Retinal pigment epithelial cell (primary cell): ENCODE results near the gene KCNQ1.

Experiments used
- DNase-seq: peaks from one replicate; pipeline ENCODE4 v3.0.0-alpha.2; 2010; ENCODE audit warnings: low read depth
- H3K4me3 ChIP-seq: 2 replicates; pipeline ENCODE4 v1.5.1; 2011; ENCODE audit warnings: mild to moderate bottlenecking, low read length, control low read depth, moderate library complexity
- CTCF ChIP-seq: conservative IDR thresholded peaks from 2 replicates; pipeline ENCODE4 v1.5.1; 2011; ENCODE audit warnings: low read depth, low read length, control low read depth, inconsistent platforms

KCNQ1 gene

GRCh38 chr11:2538951-2539350 lies 94.1 kb downstream of the KCNQ1 start:
- DNase-seq: no peak
- no peak for TF ChIP-seq CTCF

GRCh38 chr11:2539371-2540222 lies 94.8 kb downstream of the KCNQ1 start:
- DNase-seq: no peak
- H3K4me3 ChIP-seq: no peak overlapping the region
- TF ChIP-seq CTCF: no peak

More at GRCh38 chr11:2538951-2539350, 94.1 kb downstream of the KCNQ1 start:
- no peak overlapping the region for H3K4me3 ChIP-seq

GRCh38 chr11:2540223-2540991 lies 95.6 kb downstream of the KCNQ1 start:
- no peak for DNase-seq
- TF ChIP-seq CTCF: no peak
- no peak overlapping the region for H3K4me3 ChIP-seq

- TF ChIP-seq CTCF: no peak
- DNase-seq: no peak
- no peak overlapping the region for H3K4me3 ChIP-seq
Observed at GRCh38 chr11:2540992-2541680, 96.3 kb downstream of the KCNQ1 start.

- H3K4me3 ChIP-seq: no peak overlapping the region
- TF ChIP-seq CTCF: no peak
- DNase-seq: no peak
Observed at GRCh38 chr11:2541881-2542361, 97.1 kb downstream of the KCNQ1 start.

GRCh38 chr11:2542406-2542805 lies 97.6 kb downstream of the KCNQ1 start:
- no peak overlapping the region for H3K4me3 ChIP-seq
- no peak for TF ChIP-seq CTCF
- DNase-seq: no peak
